K562 (cell line): ENCODE measurements around the gene RBM15. TPM values are rescaled to one million over a fixed set of nuclear protein-coding genes. Genes with fewer than 3 reads are reported as not detected.

Source experiments
- ATAC-seq: fragments of 200-7000 bp; cut with Tn5 transposase; 3 replicates; pipeline ENCODE4 v1.9.1; 2020; ENCODE audit warnings: moderate library complexity
- BruUV-seq: library from RNA; stranded (reverse); fragments of 400-500 nt; replicated peaks from 2 replicates; lab custom pipeline; 2021; lab: Mats Ljungman, UMichigan
- CTCF ChIA-PET: fragments of 300-600 bp; formaldehyde crosslinking; extraction: SDS; loops from one replicate; lab custom pipeline; 2021; ENCODE audit warnings: low intra/inter-chr PET ratio; lab: Yijun Ruan, JAX
- POLR2A ChIA-PET: fragments of 300-600, 350-650 bp; sonication (Branson Sonifier 250); formaldehyde crosslinking; extraction: SDS; loops from one replicate; lab custom pipeline; 2021; ENCODE audit warnings: antibody characterized with exemption, inconsistent platforms; lab: Yijun Ruan, JAX
- DNase-seq, 4 experiments: peaks; one replicate each; pipeline versions ENCODE4 v3.0.0 to v3.0.0-alpha.2; 2011 to 2018; ENCODE audit warnings: low spot score in 3 of 4, mixed read lengths in 3 of 4; ENCODE audit errors: extremely low read depth in 1 of 4
- FAIRE-seq: peaks from 2 replicates; lab custom pipeline; 2011; peaks lifted over from hg19 to GRCh38; lab: Jason Lieb, UNC
- H2AFZ ChIP-seq: 2 replicates; pipeline ENCODE4 v1.6.0; 2011; ENCODE audit warnings: low read depth, low read length, control low read depth, inconsistent platforms
- H3K27ac ChIP-seq: fragments of 200-600 bp; 3 replicates; pipeline ENCODE4 v1.8.0; 2011; ENCODE audit warnings: low read depth, mild to moderate bottlenecking, control low read depth, inconsistent platforms, low read length, moderate library complexity, mixed read lengths; ENCODE audit errors: extremely low read depth
- H3K27me3 ChIP-seq, 2 experiments: fragments of 300-600 bp in 1 of 2; 2 replicates in 1 of 2; 3 replicates in 1 of 2; pipeline versions ENCODE4 v1.6.0 to v1.8.0; 2011; ENCODE audit warnings: inconsistent platforms in 2 of 2, low read length in 2 of 2, mild to moderate bottlenecking in 1 of 2, mixed read lengths in 1 of 2, moderate library complexity in 1 of 2; ENCODE audit not compliant: control insufficient read depth in 2 of 2, insufficient read depth in 2 of 2
- H3K36me3 ChIP-seq: fragments of 300-600 bp; 3 replicates; pipeline ENCODE4 v1.8.0; 2011; ENCODE audit warnings: mild to moderate bottlenecking, low read length, inconsistent platforms; ENCODE audit not compliant: control insufficient read depth, insufficient read depth
- H3K4me1 ChIP-seq, 2 experiments: fragments of 200-600 bp in 1 of 2; replicated peaks in 1 of 2; 2 replicates in 1 of 2; 3 replicates in 1 of 2; pipeline versions ENCODE4 v1.5.1 to v1.8.0; 2011; ENCODE audit warnings: inconsistent platforms in 2 of 2, low read length in 2 of 2, mild to moderate bottlenecking in 1 of 2, mixed read lengths in 1 of 2, moderate library complexity in 1 of 2; ENCODE audit not compliant: control insufficient read depth in 2 of 2, insufficient read depth in 2 of 2
- H3K4me2 ChIP-seq: 2 replicates; pipeline ENCODE4 v1.6.1; 2011; ENCODE audit warnings: low read length, control low read depth, inconsistent platforms, mixed read lengths; ENCODE audit not compliant: insufficient read depth
- H3K4me3 ChIP-seq: fragments of 200-600 bp; sonication (generic), shearing (Covaris generic); 2 replicates; pipeline ENCODE4 v1.5.1; 2016; ENCODE audit warnings: control low read depth, inconsistent platforms
- H3K79me2 ChIP-seq: fragments of 200-600 bp; 3 replicates; pipeline ENCODE4 v1.8.0; 2011; ENCODE audit warnings: low read length, inconsistent platforms; ENCODE audit not compliant: control insufficient read depth, insufficient read depth
- H3K9ac ChIP-seq, 2 experiments: 2 replicates each; pipeline versions ENCODE4 v1.6.0 to v1.6.1; 2011; ENCODE audit warnings: low read depth in 2 of 2, low read length in 2 of 2, control low read depth in 1 of 2, inconsistent platforms in 1 of 2, mild to moderate bottlenecking in 1 of 2, mixed read lengths in 1 of 2; ENCODE audit not compliant: insufficient read depth in 1 of 2
- H3K9me1 ChIP-seq: one replicate; pipeline ENCODE4 v1.6.0; 2011; ENCODE audit warnings: inconsistent platforms, mild to moderate bottlenecking, low read length, moderate library complexity; ENCODE audit not compliant: control insufficient read depth, insufficient read depth
- H3K9me3 ChIP-seq: replicated peaks from 2 replicates; pipeline ENCODE4 v1.5.1; 2011; ENCODE audit warnings: low read depth, low read length, inconsistent platforms; ENCODE audit not compliant: control insufficient read depth, insufficient read depth
- H4K20me1 ChIP-seq: replicated peaks from 2 replicates; pipeline ENCODE4 v1.6.1; 2011; ENCODE audit warnings: low read length, inconsistent platforms, mixed read lengths; ENCODE audit not compliant: control insufficient read depth, insufficient read depth
- BRF1 ChIP-seq: IDR thresholded peaks from 3 replicates; pipeline ENCODE4 v1.6.1; 2011; ENCODE audit warnings: borderline replicate concordance, mild to moderate bottlenecking; ENCODE audit not compliant: insufficient read length; ENCODE audit errors: extremely low read depth
- C11orf30 ChIP-seq: fragments of 450-650 bp; IDR thresholded peaks from 2 replicates; pipeline ENCODE4 v1.6.1; 2016; ENCODE audit warnings: low read depth, mild to moderate bottlenecking
- CBFB ChIP-seq: sonication (generic); formaldehyde crosslinking; IDR thresholded peaks from 2 replicates; pipeline ENCODE4 v1.4.0; 2020; ENCODE audit warnings: mild to moderate bottlenecking, missing genetic modification reagents
- DIDO1 ChIP-seq: fragments of 450-650 bp; IDR thresholded peaks from 2 replicates; pipeline ENCODE4 v1.6.1; 2016; ENCODE audit warnings: low read depth, missing biosample characterization, missing genetic modification characterization
- DPF2 ChIP-seq: fragments of 450-650 bp; IDR thresholded peaks from 2 replicates; pipeline ENCODE4 v1.6.1; 2016
- FOSL1 ChIP-seq: fragments of 200-800 bp; sonication (Bioruptor generic); conservative IDR thresholded peaks from 2 replicates; pipeline ENCODE4 v1.6.1; 2016; ENCODE audit warnings: missing genetic modification characterization, missing compliant biosample characterization
- FOXA1 ChIP-seq: fragments of 450-650 bp; IDR thresholded peaks from 2 replicates; pipeline ENCODE4 v1.6.1; 2016; ENCODE audit warnings: mild to moderate bottlenecking, borderline replicate concordance
- FOXP4 ChIP-seq: sonication (generic); formaldehyde crosslinking; IDR thresholded peaks from 2 replicates; pipeline ENCODE4 v1.8.0; 2022; ENCODE audit warnings: mild to moderate bottlenecking, missing genetic modification reagents, borderline replicate concordance
- HMGXB4 ChIP-seq: sonication (generic); formaldehyde crosslinking; IDR thresholded peaks from 2 replicates; pipeline ENCODE4 v1.8.1; 2023; ENCODE audit warnings: mild to moderate bottlenecking, missing genetic modification reagents
- HNRNPL ChIP-seq: fragments of 200-400 bp; formaldehyde crosslinking; IDR thresholded peaks from 2 replicates; pipeline ENCODE4 v1.6.1; 2017; ENCODE audit warnings: low read depth, mild to moderate bottlenecking, low read length
- RBM22 ChIP-seq: fragments of 200-400 bp; formaldehyde crosslinking; IDR thresholded peaks from 2 replicates; pipeline ENCODE4 v1.6.1; 2018; ENCODE audit warnings: low read length, low read depth; ENCODE audit not compliant: poor library complexity, severe bottlenecking
- ZBTB7A ChIP-seq: IDR thresholded peaks from 2 replicates; pipeline ENCODE4 v1.6.1; 2011; ENCODE audit warnings: low read depth, mild to moderate bottlenecking, low read length, moderate library complexity, borderline replicate concordance; ENCODE audit not compliant: control insufficient read depth
- ZNF316 ChIP-seq: fragments of 450-650 bp; IDR thresholded peaks from 2 replicates; pipeline ENCODE4 v1.6.1; 2016
- ZNF445 ChIP-seq: fragments of 250-450 bp; sonication (Bioruptor Pico); IDR thresholded peaks from 2 replicates; pipeline ENCODE4 v1.4.0; 2020; ENCODE audit warnings: low read depth, mild to moderate bottlenecking, moderate library complexity
- WGBS: fragments of 100-300 bp; shearing (Covaris generic); methylation state at CpG from one replicate; pipeline ENCODE4 v1.1.6; 2016; ENCODE audit warnings: low coverage, mixed read lengths; ENCODE audit not compliant: insufficient coverage; ENCODE audit errors: missing lambda C conversion rate; 5-methylcytosine and 5-hydroxymethylcytosine counted together
- in situ Hi-C: fragments of 300-500 bp; cut with MboI; formaldehyde crosslinking; loops from 4 replicates; pipeline ENCODE4 v1.15.0; 2018; ENCODE audit warnings: inconsistent platforms, mixed read lengths
- intact Hi-C: fragments of 100-400 bp; cut with micrococcal nuclease; formaldehyde crosslinking; loops from 2 replicates; pipeline ENCODE4 v1.14.2; 2022
- polyA plus RNA-seq, 8 experiments: library from polyadenylated mRNA; depleted of rRNA in 4 of 8; stranded (reverse) in 5 of 8; unstranded in 3 of 8; fragments of >200 nt; fragmentation: Nextera tagmentation in 2 of 8; fragmentation: Illumina TruSeq in 1 of 8; extraction: Ambion mirVana in 2 of 8; extraction: Trizol in 1 of 8; gene quantifications; 2 replicates each; pipeline versions ENCODE4 v1.2.1 to v1.2.3, GENCODE V29; 2011 to 2014; ENCODE audit warnings: inconsistent platforms in 1 of 8, missing spikeins in 1 of 8
- total RNA-seq, 7 experiments: library from RNA; depleted of rRNA in 6 of 7; stranded (reverse); fragments of >200 nt in 6 of 7; fragmentation: Illumina TruSeq in 2 of 7; extraction: Trizol in 2 of 7; gene quantifications; 2 replicates each; pipeline versions ENCODE4 v1.2.1 to v1.2.3, GENCODE V29; 2011 to 2021; ENCODE audit warnings: low replicate concordance in 1 of 7

Gene RBM15
- total and polyA plus RNA-seq, 9 of the 15 experiments (the other 6 are each of a cell fraction or from before 2014, with no cell fraction given) = 2.4 to 63.4 (median 28.2) TPM

GRCh38 chr1:110393691-110394492 is 54.7 kb downstream of the RBM15 start:
- Histone ChIP-seq H3K9ac (no peak overlapping the region), H3K9me1 (no peaks in the 10 kb centered on the region), H3K4me1 (no peaks in the 10 kb centered on the region), H3K4me3 (no peak overlapping the region), H3K9me3 (no peaks in the 10 kb centered on the region), H3K4me2 (no peak overlapping the region), H3K27ac (no peak overlapping the region), H3K36me3 (peaks cover 16% of the 10 kb centered on the region; the same call in 1 of the 3 replicates), H3K27me3 (no peaks in the 10 kb centered on the region), H2AFZ (no peak overlapping the region), H3K79me2 (no peaks in the 10 kb centered on the region), H4K20me1 (no peaks in the 10 kb centered on the region)
- BruUV-seq = no TSS peak
- DNase-seq (no peak), ATAC-seq (no peak), FAIRE-seq (no peak)
- 43% methylated on average over 3 of the region's 3 CpGs for WGBS
- TF ChIP-seq ZBTB7A (no peak), C11orf30 (peak; percentile 45; the same call in 1 of the 2 replicates), DPF2 (no peak), DIDO1 (tag) (no peak), HNRNPL (no peak), HMGXB4 (CRISPR knock-in tag) (no peak), FOXP4 (CRISPR knock-in tag) (no peak), ZNF445 (CRISPR knock-in tag) (no peak), BRF1 (no peak), FOSL1 (tag) (peak; percentile 64), CBFB (no peak), RBM22 (no peak), FOXA1 (no peak), ZNF316 (peak; percentile 48)
- ChIA-PET POLR2A (interaction anchor here (0.6 to 3.8 kb wide), 7 partner anchors 9 to 84 kb away, joined by 3 to 17 read pairs (median 3); no protein-coding TSS in a partner anchor), CTCF (interaction anchor here (0.5 kb wide), 1 partner anchor 66 kb away, joined by 3 read pairs; no protein-coding TSS in a partner anchor)
- intact Hi-C loops (no loop called here), in situ Hi-C loops (no loop called here)
